Renal pelvis (tissue), 4 donors: Measurements from ENCODE around the gene RASSF1. TPM values are rescaled to one million over a fixed set of nuclear protein-coding genes. Genes with fewer than 3 reads are reported as not detected.

Source experiments
- DNase-seq: peaks from one replicate; pipeline ENCODE4 v3.0.0-alpha.2; 2013
- polyA plus RNA-seq, 3 donors: library from polyadenylated mRNA; unstranded; fragments of 120-200 nt; gene quantifications; one replicate each; pipeline ENCODE4 v1.2.1, GENCODE V29; 2013; ENCODE audit not compliant: insufficient read length in 3 of 3

The RASSF1 gene
- polyA plus RNA-seq, 3 donors = 21.0 to 22.6 (median 21.5) TPM

GRCh38 chr3:50347187-50347813 lies 6.7 kb upstream of the RASSF1 start:
- DNase-seq = no peak

DNA sequence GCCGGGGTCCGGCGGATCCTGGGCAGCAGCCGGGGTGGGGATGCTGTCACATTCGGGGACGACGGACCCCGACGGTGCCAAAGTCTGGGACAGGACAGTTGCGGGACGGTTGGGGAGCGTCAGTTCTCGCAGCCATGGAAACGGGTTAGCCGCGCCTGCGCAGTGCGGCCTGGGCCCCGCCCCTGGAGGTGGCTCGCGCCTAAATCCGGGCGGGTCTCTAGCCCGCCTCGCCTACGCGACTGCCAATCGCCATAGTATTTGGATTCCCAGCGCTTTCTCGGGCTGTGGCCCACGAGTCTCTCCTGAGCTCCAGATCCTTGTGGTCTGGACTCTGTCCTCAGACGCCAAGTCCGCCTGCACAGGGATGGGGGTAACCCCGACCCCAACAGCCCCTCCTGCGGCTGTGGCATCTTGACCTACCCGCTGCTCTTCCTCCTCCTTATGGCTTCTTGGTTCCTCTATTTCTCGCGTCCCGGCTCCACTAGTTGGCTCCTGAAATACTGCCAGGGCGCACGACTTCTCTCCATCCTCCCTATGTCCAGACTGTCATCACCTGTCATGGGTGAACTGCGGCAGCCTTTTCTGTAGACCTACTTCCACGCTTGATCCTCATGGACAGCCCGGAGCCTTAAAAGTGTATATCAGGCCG lies 5.1 kb upstream of the RASSF1 start, which contains the start of gene ZMYND10:
ZMYND10 (minus strand) TSS at position 147 of the 649 bp plus-strand sequence. CDS start 153 bp downstream, outside the sequence.
- DNase-seq = no peak

DNA sequence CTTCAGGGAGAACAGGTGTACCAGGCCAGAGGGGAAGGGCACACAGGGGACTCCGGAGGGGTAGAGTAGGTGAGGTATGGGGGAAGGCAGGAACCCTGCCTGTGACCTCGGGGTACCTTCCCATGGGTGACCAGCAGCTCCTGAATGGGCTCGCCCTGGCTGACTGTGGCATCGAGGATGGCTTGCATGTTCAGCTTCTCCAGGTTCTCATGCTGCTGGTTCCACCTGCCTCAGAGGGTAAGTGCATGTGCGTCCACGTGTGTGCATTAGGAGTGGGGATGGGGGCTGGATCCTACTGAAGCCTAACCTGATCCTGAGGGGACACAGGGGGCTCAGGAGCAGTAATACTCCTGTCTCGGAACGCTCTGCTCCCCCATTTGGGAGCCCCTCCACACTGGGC lies 4.4 kb upstream of the RASSF1 start:
- no peak for DNase-seq

DNA sequence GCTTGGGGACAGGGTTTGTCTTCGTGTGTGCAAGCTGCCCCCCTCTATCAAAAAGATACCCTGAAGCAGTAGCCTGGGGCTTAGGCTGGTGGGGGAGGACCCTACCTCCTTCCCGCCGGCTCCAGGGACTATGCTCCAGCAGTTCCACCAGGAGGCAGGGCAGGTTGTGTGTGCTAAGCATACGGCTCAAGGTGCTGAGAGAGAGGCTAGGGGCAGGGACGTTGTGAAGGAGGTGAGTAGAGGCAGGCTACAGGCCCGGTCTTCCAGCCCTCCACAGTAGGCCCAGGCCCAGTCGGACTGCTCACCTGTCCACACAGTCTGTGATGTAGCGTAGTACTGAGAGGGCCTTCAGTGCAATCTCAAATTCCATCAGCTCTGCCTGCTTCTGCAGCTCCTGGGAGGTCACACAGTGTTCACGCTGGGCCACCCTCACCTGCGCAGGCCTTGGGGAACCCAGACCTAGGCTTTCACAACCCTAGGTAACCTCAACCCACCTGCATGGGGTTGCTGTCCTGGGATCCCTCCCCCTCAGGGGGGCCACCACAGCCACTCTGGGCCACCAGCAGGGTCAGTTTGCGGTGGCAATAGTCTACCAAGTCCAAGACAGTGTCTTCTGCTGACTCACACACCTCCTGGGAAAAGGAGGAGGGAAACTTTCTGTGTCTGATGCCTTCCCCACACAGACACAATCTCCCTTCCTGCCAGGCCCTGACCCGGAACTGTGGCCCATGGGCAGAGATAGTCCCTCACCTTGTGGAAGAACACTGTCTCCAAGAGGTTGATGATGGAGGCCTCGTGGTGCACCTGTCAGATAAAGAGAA lies 2.4 kb upstream of the RASSF1 start:
- no peak for DNase-seq

- DNase-seq = no peak
These were observed 1.5 kb upstream of the RASSF1 start for GRCh38 chr3:50341996-50342650.

- no peak for DNase-seq
These were observed 901 bp upstream of the RASSF1 start for GRCh38 chr3:50341537-50341936.

DNA sequence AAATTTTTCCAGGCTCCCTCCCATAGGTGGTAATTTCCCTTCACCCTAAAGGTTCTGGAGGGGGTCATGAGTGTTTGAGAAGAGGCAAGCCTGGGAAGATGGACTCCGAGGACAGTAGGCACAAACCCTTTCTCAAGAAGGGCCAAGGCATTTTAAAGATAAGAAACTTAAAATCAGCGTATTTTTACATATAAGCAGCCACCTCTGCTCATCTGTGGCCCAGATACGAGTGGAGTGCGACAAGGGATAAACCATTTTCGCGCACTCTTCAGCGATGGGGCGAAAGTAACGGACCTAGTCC lies 539 bp downstream of the RASSF1 start:
- DNase-seq = no peak

DNA sequence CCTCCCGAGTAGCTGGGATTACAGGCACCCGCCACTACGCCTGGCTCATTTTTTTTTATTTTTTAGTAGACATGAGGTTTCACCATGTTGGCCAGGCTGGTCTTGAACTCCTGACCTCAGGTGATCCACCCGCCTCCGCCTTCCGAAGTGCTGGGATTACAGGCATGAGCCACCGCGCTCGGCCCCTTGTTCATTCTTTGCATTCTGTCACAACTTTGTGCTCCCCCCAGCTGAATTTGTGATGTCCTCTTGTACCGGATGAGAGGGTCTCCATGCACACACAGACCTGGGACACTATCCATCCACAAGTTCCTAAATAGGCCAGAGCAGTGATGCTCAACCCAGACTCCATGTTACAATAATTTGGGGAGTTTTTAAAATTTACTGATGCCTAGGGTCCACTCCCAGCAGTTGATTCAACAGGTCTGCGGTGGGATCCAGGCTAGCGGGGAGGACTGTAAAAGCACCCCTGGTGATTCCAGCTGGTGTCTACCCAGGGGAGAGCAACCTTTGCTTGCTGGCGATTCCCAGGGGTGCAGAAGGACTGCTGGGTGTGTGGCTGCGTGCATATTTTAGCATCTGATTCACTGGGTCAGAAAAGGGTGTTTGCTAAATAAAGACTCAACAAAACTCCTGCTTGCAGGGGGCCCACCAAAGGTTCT lies 1.0 kb downstream of the RASSF1 start:
- no peak for DNase-seq

DNA sequence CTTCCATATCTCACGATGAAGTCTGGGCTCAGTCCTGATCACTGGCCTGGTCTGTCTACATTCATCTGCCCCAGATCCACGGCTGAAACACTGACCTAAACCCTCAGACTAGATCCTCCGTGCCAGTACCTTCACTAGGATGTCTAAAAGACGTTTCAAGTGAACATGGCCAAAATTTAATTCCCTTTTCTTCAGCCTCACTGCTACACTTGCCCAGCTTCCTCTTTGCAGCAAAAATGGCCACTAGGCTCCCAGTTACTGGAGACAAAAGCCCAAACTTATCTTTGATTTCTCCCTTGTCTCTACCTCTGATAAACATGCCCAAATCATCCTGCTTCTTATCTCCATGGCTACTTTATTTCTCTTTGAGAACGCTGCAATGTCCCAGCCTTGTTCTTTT lies 1.7 kb downstream of the RASSF1 start:
- no peak for DNase-seq

- DNase-seq = peak; percentile 98
These were observed 3.3 kb downstream of the RASSF1 start for GRCh38 chr3:50337175-50337861.

GRCh38 chr3:50336452-50337174 lies 4.0 kb downstream of the RASSF1 start:
- DNase-seq = no peak

DNA sequence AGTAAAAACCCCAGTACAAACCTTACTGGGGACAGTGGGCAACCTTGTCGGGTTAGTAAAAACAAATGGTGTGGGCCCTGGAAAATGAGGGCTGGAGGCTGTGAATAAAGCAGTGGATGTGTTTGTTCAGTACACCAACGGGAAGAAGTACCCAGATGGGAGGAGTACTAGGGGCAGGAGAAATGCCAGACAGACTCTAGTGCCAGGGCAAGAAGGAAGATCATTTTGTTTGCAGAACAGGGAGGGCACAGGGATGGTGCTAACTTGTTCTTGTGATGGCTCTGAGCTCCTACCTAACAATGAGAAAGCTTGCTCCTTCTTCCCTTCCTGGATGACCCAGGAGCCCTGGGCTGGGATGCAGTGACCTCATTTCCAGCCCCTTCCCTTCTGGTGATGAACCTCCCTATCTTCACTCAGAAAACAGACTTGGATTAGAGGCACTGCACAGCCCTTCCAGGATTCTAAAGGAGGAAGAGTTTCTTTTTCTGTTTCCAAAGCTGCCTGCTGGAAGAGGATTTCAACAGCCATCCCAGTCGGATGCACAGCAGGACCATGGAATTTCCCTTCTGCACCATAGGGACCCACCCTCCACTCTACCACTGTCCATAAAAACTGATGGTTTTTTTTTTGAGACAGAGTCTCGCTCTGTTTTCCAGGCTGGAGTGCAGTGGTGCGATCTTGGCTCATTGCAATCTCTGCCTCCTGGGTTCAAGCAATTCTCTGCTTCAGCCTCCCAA lies 6.1 kb downstream of the RASSF1 start:
- no peak for DNase-seq

- no peak for DNase-seq
These were observed 6.8 kb downstream of the RASSF1 start for GRCh38 chr3:50333744-50334328.

DNA sequence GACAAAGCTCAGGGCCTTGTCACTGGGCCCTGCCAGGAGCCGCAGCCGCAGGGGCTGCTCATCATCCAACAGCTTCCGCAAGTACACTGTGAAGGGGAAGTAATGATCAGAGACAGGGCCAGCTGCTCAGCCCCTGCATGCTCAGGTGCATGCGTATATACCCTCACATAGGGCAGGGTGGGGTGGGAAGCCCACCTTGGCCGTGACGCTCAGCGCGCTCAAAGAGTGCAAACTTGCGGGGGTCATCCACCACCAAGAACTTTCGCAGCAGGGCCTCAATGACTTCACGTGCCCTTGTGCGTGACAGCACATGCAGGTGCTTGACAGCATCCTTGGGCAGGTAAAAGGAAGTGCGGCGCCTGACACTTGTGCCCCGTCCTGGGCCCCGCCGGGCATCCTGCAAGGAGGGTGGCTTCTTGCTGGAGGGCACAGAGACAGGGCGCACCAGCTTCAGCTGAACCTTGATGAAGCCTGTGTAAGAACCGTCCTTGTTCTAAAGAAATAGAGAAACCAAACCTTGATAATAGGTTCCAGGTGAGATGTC lies 9.2 kb downstream of the RASSF1 start:
- no peak for DNase-seq

- DNase-seq = no peak
These were observed 10.3 kb downstream of the RASSF1 start for GRCh38 chr3:50330330-50330729.

DNA sequence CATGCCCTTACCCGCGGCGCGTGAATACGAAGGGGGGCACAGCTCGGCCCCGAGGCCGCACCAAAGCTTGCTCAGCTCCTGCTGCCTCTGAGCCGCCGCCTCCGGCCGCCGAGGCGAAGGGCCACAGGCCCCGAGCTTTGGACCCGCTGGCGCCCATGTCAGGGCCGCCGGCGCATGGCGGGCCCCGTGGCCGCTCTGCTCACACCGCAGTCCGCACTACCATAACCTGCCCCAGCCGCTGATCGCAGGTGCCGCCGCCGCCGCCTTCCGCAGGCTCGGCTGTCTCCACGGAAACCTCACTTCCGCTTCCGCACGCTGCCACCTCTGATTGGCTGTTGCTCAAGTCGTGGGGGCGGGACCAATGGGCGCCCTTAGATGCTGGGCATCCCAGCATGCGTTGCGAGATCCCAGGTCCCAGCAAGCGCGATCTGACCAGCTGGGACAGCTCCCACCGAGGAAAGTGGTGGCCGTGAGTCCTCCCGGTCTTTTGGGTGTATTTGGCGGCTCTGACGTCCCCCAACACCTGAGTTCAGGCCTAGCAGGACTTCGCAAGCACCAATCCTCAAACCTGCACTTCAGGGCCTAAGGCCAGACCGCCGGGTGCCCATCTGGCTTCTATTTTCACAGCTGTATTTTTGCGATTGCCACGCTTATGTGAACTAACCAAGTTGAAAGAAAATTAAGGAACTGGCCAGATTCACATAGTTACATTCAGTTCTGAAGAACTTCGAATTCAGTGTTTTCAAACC lies 12.5 kb downstream of the RASSF1 start, which contains the start of gene TUSC2:
TUSC2 (minus strand) TSS at position 281 of the 749 bp plus-strand sequence; CDS start at position 157, 124 bp downstream.
- DNase-seq = peak; percentile 98

GRCh38 chr3:50327129-50327528 lies 13.5 kb downstream of the RASSF1 start:
- no peak for DNase-seq

- DNase-seq = no peak
These were observed 14.5 kb downstream of the RASSF1 start for GRCh38 chr3:50326182-50326541.
